NOMO-1 (cell line): ENCODE data around the gene PKHD1.

ENCODE experiments used
- DNase-seq, 2 experiments: peaks; one replicate each; lab custom pipeline; 2025; ENCODE audit not compliant: unreplicated experiment in 2 of 2; lab: John Stamatoyannopoulos, UW

The PKHD1 gene

DNA sequence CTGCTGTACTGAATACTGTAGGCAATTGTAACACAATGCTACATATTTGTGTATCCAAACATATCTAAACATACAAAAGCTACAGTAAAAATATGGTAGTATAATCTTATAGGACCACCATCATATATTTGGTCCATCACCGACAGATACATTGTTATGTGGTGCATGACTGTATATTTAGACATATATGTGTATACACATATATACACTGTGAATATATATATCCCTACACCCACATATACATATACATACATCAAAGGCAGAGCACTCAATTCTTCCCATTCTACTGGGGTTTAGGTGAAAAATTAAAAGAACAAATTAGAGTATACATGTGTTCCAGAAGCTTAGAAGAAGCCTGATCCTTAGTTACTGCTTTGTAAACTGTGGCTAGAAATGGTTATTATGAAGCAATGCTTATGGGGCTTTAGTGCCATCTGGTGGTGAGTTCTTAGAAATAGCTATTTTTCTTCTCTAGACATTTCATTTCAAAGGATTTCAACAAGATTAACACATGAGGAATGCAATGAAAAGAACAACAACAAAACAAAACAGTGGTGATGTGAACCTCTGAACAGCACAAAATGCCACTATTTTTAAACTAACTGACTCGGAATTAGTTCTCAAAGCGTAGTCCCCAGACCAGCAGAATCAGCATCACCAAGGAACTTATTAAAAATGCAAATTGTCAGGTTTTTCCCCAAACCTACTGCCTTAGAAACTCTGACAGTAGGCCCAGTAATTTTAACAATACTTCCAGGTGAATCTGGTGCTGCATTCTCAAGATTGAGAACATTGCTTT is 38.0 kb downstream of the PKHD1 start:
- DNase-seq: peak; percentile 1 to 49

DNA sequence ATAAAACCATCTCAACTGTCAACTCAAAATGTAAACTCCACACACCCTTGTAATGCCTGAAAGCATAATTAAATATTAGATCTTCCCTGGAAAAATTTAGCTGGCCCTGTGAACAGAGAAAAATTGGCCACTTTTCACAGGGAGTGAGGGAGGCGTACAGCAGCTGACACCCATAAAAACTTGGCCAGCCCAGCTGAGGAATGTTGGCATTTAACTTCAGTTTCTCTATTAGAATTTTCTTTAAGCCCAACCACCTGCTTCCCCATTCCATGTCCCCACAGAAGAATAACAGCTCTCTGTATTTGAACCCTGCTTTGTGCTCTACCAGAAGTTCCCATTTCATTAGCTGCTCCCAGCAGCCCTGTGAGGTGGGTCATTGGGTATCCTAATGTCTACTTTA is 41.0 kb downstream of the PKHD1 start:
- no peak for DNase-seq

DNA sequence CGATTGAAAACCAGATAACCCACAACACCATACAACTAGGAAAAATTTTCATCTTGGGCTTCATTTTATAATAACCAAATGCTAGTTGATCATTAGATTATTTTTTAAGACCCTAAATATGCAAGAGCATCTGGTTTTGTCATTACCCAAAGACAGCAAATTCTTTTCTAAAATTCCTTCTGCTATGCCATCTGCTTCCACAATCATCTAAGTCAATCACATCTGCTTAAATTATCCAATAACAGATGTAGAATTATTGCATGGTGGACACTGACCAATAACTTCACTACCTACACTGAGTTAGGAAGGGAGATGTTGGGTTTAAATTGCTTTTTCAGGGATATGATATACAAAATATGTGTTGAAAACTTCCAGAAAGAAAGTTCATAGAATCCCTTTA is 41.9 kb downstream of the PKHD1 start:
- no peak for DNase-seq

DNA sequence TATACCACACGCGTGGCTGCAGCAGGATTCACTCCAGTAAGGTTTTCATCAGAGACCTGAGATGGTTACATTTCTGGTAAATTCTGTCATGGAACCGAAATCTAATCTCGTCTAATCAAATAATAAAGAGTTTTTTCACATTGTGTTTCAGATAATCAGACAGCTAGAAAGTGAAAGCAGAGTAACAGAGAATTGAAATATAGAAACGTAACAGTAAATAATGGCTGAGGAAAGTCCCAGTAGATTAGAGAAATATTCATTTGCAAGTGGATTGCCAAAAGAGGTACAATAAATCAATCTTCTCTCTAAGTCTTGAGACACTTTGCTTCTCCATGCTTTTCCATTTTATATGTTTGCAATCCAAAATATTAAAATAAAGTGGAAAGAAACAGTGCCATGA is 42.4 kb downstream of the PKHD1 start:
- no peak for DNase-seq

DNA sequence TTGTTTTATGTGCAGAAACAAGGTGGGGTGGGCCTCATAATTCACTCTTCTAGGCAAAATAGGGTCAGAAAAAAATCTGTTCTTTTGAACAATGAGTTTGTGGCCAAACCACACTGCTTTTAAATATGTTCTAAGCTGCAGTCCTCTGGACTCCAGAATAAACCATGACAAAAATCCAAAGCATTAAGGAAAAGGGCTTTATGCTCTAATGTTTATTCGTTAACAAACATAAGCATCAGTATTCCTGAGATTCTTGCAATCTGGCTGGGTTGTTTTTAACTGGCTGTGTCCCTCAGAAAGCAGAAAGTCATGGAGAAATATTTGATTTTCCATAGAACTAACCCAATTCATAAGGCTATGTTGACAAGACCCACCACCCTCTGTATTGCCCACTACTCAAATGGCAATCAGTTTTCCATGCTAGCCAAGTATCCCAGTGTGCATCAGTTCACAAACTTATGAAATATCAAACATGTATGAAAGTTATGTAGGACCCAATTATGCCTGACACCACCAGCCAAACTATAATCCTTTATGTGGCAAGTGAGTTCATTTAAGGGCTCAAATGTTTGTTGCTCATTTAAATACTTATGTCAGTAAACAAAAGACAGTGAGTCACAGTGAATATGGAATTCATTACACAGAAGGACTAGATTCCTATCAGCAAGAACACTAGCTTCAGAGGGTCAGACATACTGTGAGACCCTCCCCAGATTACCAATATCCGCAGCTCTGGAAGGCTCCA is 45.1 kb downstream of the PKHD1 start:
- no peak for DNase-seq

DNA sequence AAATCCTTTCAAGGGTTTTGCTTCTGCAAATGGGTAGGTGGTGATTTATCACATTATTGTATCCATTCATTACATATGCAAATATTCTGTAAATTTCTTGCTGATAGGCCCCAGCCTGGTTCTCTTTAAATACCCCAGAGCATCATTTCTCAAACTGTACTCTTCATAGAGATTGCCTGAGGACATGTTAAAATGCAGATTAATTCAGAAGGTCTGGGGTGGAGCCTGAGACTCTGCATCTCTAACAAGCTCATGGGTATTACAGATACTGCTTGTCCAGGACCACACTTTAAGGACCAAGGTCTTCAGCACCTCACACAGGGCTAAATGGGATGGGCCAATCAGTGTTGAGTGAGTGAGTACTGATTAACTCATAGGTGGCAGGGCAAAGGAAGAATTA is 46.3 kb downstream of the PKHD1 start:
- no peak for DNase-seq

DNA sequence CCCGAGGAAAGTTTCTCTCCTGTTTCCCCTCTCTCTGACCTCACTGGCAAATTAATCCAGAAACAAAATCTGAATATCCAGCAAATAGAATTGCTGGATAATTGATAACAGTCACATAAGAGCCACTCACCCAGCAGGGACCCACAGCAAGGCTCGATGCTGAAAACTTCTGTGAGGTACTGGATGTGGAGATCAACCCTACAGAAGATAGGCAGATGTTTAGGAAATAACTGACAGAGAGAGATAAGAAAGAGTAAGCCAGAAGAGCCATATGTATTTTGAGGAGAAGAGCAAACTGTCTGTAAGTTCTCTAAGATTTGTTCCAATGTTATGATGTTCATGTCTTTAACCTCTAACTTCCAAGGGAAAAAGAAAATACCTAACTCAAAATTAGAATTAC is 59.7 kb downstream of the PKHD1 start:
- DNase-seq: no peak

DNA sequence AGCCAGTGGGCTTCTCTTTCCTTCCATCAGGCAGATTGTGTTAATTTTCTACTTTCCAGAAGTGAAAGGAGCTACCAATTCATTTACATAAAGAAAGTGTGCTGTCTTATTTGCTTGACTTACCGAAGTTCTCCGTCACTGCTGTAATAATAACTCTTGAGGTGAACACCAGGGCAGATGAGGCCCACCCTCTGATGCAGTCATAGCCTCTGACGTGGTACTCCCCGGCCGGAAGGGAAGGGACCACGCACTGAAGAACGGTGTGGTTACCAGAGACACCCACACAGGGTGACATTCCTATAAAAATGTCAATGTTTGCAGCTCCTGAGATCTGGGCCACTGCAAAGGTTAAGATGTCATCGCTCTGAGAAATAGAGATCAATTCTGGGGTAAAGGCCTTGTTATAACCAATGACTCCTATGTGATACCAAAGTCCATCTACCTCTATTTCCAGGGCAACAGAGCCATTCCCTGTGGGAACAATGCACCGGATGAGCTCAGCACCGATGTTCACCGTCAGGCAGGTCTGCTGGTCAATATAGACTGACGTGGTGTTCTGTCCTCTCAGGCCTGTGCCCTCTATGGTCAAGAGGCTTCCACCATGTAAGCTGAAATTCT is 62.9 kb downstream of the PKHD1 start:
- no peak for DNase-seq

DNA sequence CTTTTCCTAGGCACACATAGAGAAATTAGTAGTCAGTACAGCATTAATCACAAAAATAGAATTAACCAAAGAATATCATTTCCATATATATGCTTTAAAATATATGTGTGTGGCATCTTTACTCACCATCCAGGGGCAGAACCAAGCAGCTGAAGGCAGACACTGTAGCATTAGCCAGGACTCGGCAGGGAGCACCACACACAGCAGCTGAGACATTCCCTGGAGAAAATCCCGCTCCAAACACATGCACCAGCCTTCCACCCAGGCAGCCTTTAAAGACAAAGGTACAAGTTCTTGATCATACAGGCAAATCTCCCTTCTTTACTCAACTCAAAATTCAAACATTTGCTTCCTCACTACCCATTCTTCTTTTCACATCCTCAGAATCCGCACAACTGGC is 64.7 kb downstream of the PKHD1 start:
- DNase-seq: no peak

DNA sequence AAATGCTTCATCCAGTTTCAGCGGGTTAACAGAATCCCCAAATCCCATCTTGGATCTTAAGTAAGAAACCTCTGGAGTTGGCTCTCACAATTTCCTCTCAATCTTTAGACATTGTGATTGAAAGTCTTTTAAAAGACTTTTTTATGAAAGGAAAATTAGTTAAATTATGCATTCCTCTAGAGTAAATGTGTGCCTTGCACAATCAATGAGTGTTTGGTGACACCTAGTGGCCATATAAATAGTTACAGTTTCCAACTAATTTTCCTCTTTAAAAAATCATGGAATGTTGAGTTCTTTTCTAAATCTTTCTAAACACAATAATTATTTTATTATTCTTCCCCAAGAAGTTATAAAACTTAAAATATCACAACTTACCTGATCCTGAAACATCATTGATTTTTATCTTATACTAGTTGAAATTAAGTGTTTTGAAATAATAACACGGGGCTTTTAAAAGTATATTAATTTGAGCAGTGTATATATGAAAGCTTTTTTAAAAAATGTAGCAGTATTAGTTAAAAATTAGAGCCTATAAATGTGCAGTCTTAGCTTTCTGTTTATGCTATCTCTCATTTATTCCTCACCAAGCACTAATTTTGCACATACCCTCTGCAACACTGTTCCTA is 66.4 kb downstream of the PKHD1 start:
- DNase-seq: peak in 1 of 2 experiments; percentile 37

DNA sequence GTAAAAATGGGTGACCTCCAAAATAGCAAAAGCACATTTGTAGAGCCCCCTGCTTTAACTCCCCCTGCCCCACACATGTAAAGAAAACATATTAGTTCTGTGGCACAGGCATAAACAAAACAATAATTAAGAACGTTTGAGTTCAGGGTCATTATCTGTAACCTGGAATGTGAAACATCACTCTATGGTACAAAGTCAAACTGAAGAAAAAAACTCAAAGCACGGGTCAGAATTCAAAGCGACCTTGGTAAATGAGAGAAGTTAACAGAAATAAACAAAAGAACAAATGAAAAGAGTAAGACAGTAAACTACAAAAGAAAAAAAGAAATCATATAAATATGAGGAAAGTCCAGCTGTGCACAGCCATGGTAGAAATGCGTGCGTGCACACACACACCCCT is 67.5 kb downstream of the PKHD1 start:
- DNase-seq: no peak

DNA sequence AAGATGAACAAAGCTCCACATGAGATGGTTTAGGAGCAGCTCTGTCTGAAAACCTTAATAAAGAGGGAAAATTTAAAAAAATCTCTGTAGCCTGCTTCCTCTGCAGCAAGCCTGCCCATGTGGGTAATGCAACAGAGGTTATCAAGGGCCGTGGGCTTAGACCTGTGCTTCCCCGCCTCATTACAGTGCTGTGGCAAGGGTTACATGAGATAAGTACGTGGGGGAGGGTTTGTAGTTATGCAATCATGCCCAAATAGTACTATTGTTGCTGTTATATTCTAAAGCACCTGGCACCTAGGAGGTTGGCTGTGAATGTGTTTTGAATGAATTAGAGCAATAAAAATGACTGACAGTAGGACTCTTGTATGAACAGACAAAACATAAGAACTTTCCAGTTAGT is 68.3 kb downstream of the PKHD1 start:
- no peak for DNase-seq

DNA sequence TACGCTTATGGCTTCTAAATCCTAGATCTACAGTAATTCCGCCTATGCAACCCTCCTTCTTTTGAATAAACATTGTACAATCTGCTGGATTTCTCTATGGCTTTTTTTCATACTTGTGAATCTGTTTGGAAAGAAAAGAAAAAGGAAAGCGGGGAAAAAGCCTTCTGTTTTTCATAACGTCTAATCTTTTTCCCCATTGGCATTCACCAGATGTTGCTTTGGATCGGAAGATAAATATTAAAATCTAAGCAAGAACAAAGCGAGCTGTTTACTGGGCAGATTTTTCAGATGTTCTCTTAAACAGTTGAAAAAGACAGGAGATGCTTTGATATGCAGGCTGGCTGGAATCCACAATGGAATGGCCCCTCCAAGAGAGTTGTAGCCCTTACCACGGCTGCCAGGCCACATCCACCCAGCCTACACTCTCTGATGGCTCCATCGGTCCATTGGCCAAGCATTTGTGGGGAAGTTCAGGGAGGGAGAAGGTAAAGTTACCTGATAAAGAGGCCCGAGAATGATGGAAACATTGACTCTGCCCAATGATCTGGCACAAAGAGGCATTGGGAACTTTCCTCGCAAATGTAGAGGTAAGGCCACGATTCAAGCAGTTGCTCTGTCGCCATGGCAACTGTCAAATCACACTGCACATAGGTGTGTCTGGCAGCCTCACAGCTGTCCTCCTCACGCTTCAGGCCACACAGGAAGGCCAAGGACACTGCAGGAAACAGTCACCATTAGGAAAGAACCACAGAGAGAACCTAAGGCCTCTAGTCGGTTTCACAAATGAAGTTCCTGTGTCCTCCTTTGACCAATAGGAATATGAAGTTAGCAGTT is 70.3 kb downstream of the PKHD1 start:
- DNase-seq: no peak

DNA sequence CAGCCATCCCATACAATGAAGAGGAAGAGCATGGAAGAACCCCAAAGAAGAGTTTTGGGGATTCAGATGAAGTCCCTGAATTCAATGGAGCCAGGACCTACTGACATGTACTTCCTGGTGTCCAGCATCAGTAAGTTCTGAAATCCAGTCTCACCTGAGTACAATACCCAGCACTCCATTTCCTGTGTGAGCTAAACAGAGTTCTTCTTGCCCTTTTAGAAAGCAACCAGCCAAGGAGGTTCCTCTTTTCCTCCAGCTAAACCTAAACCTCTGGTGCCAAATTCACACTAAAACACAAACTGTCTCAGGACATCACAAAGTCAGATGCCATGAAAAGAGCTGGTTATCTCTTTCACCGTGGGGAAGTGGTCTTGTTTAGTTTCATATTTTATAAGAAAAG is 71.5 kb downstream of the PKHD1 start:
- peak; percentile 23 to 49 for DNase-seq

DNA sequence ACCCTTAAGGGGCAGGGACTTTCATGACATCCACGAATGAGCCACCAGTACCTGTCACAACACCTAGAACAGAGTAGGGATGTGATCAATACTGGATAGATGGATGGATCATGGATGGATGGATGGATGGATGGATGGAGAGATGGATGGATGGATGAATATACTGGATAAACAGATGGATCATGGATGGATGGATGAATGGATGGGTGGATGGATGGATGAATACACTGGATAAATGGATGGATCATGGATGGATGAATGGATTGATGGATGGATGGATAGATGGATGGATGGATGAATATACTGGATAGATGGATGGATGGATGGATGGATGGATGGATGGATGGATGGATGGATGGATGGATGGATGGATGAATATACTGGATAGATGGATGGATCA is 73.0 kb downstream of the PKHD1 start:
- DNase-seq: no peak

DNA sequence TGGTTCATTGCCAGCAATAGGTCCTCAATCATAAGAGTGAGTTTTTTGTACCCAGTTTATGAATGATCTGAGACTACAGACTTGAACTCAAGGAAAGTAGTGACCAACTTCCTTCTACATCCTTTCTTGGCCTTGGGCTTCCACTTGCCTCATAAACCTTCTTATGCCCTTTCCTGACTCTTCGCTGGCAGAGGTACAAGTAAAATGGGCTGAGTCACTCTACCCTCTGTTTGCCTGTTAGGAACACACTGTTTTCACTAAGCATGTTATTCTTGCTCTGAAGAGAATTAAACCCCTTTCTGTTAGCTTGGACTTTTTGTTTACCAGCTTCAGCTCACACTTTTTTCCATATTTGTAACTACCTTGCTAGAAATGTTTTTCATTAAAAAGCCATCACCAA is 74.4 kb downstream of the PKHD1 start:
- no peak for DNase-seq

DNA sequence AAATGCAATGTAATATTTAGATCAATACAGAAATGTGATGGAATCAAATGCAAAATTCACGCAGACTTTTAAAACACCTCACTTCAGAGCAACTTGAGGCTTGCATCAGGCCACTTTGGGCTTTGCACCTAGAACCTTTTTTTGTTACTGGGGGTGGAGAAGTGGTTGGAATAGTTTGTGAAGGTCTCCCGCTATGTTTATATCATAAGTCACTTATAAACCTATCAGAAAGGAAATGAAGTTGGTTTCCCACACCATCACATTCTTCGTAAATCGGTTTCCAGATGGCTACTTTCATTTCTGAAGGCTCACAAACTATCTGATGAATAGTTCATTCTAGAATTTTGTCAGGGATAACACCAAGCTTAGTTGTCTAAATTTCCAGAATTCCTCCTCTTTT is 74.8 kb downstream of the PKHD1 start:
- DNase-seq: no peak

DNA sequence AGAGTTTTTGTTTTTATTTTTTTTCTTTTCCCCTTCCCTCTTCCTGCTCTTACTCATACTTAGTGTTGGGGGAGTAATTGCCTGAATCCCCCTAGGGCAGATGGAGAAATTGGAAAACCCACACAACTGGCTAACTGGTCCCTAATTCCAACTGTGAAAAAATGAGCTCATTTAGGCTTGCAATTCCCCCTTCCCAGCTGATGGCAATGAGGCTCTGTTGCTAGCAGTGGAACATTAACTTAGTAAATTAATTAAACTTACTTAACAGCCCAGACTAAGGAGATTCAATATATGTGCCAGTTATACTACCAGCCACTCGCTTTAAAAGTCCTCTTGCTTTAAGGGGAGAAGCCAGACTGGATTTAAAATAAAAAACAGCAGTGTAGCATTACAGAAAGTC is 76.6 kb downstream of the PKHD1 start:
- no peak for DNase-seq

DNA sequence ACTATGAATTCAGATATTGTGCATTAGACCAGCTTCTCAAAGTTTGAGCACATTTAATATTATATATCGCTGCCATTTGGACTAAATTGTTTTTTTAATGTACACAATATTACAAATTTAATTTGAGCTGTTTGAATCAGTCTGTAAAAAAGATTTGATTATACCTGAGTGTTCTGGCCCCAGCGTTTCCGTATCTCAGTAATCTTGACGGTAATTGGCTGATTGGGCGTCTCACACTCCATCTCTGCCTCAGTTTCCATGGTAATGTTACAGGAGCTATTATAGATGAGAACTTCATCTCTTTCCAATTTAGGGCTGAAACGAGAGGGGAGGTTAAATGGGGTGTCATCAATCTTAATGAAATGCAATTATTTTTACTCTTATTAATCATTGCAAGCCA is 77.3 kb downstream of the PKHD1 start:
- DNase-seq: no peak

DNA sequence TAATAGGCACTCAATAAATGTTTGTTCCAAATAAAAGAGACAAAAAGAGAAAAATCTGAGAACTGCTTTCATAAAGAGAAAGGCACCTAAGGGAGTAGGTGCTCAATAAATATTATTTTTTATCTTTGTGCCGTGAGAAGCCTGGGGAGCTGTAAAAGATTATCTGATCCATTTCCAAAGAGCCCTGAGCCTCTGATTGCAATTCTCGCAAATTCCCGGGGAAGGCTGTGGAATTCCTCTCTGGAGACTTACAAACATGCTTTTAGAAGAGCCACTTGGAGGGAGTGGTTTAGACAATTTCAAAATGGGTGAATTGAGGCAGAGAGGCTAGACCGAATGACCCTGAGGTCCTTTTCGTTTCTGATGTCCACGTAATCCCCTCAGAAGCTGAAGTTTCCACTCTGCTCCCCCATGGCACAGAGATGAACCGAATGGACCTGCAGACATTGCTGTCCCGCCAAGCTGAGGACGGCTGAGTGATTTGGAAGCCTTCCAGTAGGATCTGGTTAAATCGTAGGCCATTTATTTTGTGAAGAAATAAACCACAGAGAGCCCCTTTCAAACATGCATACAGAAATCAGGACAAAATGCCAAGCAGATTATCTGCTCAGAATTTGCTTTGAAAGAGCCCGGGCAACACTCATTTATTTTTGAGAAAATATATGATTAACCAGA is 77.8 kb downstream of the PKHD1 start:
- DNase-seq: no peak
